Measurements from ENCODE around the gene RPS17.
A peak's percentile ranks its signal among the peaks of the same experiment; 100 is the strongest.

Gene RPS17

DNA sequence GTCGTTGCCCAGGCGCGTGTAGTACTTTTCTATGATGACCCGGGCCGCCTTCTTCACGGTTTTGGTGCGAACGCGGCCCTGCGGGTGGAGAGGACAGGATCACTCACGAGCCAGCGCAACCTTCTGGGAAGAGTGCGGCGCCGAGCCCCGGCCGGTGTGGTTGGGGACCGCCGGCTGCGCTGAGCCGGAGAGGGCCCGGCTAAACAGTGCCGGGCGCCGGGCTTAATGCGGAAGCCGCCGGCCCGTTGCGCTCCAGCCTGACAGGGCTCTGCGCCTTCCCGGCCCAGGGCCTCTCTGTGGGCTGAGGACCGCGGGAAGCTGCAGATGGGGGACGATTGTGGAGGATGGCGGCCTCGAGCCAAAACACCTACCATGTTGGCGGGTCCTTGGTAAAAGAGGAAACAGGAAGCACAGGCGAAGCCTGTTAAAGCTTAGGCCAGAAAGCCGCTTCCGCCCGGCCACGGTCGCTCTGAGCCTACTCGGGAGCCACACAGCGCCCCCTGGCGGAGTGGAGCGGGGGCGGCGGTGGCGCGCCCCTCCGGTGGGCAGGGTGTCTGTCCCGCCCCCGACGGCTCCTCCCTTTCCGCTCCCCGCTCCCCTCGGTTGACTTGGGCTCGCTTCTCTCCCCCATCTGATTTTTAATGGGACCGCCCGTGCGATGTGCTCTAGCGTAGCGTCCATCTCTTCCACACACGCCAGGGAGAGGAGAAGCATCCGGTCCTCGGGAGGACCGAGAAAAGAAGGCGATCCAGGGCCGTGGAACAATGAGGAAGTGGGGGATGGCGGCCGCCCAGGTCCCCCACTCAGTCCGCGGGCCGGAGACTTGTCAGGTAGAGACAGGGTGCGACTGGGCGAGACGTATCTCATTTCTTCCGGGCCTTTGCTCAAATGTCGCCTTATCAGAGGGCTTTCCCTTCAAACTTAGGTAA is at the start of gene RPS17:
TSS of gene RPS17 (minus strand) at position 403 of the 929 bp plus-strand sequence. CDS start at position 374, 29 bp downstream.
- peak; percentile 96 to 99 (median 98) for DNase-seq (ENCODE audit: low read depth in 3 of 3, low spot score in 1 of 3)

GRCh38 chr15:82587805-82588204 is 47.5 kb upstream of the RPS17 start:
- no peak for DNase-seq (ENCODE audit: low read depth in 3 of 3, low spot score in 1 of 3)

GRCh38 chr15:82585072-82585471 is 44.8 kb upstream of the RPS17 start:
- no peak for DNase-seq (ENCODE audit: low read depth in 3 of 3, low spot score in 1 of 3)

DNA sequence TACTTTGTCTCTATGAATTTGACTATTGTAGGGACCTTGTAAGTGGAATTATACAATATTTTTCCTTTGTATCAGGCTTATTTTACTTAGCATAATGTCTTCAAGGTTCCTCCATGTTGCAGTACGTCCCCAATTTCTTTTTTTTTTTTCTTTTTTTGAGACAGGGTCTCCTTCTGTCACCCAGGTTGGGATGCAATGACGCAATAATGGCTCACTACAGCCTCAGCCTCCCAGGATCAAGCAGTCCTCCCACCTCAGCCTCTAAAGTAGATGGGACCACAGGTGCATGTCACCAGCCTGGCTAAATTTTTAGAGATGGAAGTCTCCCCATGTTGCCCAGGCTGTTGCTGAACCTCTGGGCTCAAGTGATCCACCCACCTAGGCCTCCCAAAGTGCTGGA is 40.5 kb upstream of the RPS17 start:
- no peak for DNase-seq (ENCODE audit: low read depth in 3 of 3, low spot score in 1 of 3)

- no peak for DNase-seq (ENCODE audit: low read depth in 3 of 3, low spot score in 1 of 3)
These were observed 35.1 kb upstream of the RPS17 start for GRCh38 chr15:82575335-82575734.

- DNase-seq (ENCODE audit: low read depth in 3 of 3, low spot score in 1 of 3), result no peak
These were observed 32.7 kb upstream of the RPS17 start for GRCh38 chr15:82572986-82573385.

DNA sequence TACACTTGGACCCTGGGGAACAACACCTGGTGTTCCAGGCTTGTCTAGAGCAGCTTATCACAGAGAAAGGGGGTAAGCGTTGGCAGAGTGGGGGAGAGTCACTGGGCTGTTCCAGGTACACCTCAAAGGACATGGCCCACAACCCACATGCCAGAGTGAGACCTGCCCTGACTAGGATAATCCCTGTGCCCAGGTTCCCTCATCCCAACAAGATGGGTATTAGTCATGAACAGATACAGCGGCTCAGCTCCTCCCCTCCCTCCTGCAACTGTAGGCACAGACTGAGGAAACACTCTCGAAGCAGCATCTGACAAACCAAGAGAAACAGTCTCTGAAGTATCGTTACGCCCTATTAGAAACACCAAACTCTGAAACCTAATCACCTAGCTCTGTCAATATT is 32.1 kb upstream of the RPS17 start:
- no peak for DNase-seq (ENCODE audit: low read depth in 3 of 3, low spot score in 1 of 3)

GRCh38 chr15:82571722-82572222 is 31.5 kb upstream of the RPS17 start:
- no peak for DNase-seq (ENCODE audit: low read depth in 3 of 3, low spot score in 1 of 3)

- DNase-seq (ENCODE audit: low read depth in 3 of 3, low spot score in 1 of 3), result no peak
These were observed 30.7 kb upstream of the RPS17 start for GRCh38 chr15:82570721-82571508.

DNA sequence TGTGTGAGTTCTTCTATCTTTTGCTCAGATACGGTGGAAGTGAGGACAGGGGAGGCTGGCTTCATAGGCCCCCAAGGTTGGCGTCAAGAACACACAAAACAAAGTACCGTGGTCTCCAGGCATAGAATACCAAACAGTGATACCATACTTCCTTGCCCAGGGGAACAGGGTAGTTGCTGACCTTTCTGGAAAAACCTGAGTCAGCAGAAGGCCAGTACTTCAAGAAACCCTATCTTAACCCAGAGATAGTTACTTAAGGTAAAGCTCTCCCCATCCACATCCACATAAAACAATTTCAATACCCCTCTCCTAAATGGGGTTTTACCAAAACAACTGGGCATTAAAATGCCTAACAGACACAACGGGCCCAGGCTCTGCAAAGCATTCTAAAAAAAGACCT is 29.6 kb upstream of the RPS17 start:
- DNase-seq (ENCODE audit: low read depth in 3 of 3, low spot score in 1 of 3), result no peak

DNA sequence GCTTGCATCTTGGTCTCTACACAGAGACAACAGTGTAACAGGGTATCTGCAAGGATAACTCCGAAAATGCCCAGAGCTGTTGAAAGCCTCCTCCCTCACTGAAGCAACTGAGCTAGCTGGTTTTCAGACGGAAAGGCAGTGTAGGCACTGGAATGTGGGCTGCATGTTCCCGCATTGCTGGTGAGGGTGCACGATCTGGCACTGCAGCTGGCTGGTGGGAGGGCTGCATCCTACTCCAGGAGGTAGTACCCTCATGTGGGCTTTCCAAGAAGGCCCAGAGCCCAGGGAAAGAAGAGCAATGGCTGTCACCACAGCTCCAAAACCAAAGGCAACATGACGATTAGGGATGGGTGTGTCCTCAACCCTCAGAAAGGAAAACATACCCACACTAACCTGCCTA is 28.7 kb upstream of the RPS17 start:
- no peak for DNase-seq (ENCODE audit: low read depth in 3 of 3, low spot score in 1 of 3)

GRCh38 chr15:82567661-82568060 is 27.4 kb upstream of the RPS17 start:
- no peak for DNase-seq (ENCODE audit: low read depth in 3 of 3, low spot score in 1 of 3)

DNA sequence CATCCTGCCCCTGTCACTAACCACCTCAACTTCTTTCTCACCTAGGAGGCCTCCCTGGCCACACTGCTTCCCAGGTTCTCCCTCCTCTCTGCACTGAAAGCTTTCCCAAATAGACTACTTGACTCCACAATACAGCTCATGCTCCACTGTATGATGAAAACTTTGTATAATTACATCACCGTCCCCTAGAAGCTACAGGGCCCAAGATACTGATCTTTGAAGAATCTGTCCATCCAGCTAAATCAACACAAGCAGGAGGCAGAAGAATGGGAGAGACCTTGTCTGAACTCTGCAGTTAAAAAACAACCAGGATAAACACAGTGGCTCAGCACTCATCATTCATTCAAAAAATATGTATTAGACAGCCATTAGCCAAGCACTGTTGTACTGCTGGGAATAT is 26.4 kb upstream of the RPS17 start:
- DNase-seq (ENCODE audit: low read depth in 3 of 3, low spot score in 1 of 3), result no peak

DNA sequence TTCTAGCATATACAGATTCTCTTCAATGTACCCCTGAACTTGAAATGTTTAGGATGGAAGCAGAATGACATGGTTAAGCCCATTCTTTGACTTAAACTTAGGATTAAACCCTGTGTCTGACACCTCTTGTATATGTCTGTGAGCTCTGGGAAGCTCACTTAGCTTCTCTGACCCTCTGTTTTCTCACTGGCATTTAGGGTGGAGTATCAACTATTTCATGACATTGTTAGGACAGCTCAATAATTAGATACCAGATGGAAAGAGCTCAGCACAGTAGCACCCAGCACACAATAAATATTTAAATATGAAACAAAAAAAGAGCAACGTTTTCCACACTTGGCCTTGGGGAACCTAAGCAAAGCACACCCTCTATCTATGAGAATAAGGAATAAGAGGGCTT is 18.2 kb upstream of the RPS17 start:
- no peak for DNase-seq (ENCODE audit: low read depth in 3 of 3, low spot score in 1 of 3)

DNA sequence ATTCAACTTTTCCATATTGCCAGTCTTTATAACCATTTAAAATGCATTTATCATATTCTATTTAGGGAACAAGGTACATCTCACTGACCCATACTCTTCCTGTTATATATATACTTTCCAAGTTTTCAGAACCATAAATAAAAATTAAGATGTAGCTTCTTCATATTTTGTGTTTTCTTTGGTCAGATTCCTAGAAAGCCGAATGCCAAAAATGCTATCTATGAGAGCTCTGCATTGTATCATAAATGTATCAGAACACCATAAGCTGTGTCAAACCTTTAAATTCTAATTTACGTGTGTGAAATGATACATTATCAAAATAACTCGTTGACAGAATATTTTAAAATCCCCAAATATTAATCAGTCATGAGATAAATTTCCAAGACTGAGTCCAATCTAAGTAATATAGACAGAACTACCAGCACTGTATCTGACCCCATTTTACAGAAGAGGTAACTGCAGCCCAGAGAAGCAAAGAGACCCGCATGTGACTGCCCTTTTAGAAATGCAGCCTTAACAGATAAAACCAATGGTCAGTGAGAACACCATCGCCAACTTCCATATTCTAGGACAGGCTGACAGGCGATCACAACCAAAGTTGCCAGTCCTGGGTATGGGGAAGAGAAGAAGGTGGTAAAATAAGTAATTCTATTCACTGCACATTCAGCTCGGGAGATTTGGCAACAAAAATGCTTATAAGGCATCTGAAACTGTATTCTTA is 16.2 kb upstream of the RPS17 start:
- no peak for DNase-seq (ENCODE audit: low read depth in 3 of 3, low spot score in 1 of 3)

- DNase-seq (ENCODE audit: low read depth in 3 of 3, low spot score in 1 of 3), result no peak
These were observed 14.6 kb upstream of the RPS17 start for GRCh38 chr15:82554849-82555248.

DNA sequence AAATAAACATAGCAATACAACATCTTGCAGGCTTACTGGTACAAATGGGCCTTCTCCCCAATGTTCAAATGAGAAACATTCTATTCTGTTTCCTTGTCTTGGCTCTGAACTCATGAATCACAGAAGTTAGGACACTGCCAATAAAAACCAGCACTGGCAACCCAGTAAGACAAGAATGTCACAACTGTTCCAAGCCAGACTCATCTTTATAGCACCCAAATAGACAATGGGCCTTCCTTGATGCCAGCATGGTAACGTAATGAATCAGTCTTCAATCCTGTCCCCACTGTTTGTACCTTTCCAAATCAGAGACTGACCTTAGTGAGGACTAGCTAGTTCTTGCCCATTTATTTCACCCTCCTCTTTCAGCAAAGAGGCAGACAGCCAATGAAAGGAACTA is 14.1 kb upstream of the RPS17 start:
- DNase-seq (ENCODE audit: low read depth in 3 of 3, low spot score in 1 of 3), result no peak

DNA sequence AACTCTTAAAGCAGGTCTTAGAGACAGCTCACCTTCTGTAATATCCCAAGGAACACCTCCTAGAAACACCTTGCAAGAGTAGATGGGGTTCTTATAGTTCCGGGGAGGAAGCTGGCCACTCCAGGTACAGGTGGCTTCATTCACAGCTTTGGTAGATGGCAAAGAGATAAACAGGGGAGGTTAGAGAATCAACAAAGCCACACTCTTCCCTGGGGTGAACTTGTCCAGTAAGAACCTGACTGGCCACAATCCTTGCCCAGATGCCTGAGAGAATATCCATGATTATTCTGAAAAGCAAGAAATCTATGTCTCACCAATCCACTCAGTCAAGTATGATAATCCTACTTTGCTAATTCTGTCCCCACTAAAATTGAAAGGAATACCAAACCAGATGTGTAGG is 13.6 kb upstream of the RPS17 start:
- DNase-seq (ENCODE audit: low read depth in 3 of 3, low spot score in 1 of 3), result no peak

DNA sequence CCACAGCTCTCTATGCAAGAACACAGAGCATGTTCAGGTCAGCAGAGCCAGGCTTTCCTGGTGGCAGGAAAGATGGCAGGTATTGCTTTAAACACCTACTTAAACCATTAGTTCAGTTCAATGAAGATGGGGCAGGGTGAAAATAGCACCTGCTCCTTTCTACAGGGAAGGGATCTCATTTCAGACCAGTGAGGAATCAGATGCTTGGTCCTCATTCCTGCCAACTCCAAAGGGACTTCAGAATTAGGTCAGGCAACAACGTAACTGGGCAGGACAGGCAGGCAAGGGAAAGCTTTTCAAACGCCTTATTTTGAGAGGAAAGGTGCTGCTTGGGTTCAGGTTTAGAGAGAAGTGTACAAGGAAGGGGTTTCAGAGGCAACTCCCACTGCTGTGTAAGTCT is 12.6 kb upstream of the RPS17 start:
- no peak for DNase-seq (ENCODE audit: low read depth in 3 of 3, low spot score in 1 of 3)

DNA sequence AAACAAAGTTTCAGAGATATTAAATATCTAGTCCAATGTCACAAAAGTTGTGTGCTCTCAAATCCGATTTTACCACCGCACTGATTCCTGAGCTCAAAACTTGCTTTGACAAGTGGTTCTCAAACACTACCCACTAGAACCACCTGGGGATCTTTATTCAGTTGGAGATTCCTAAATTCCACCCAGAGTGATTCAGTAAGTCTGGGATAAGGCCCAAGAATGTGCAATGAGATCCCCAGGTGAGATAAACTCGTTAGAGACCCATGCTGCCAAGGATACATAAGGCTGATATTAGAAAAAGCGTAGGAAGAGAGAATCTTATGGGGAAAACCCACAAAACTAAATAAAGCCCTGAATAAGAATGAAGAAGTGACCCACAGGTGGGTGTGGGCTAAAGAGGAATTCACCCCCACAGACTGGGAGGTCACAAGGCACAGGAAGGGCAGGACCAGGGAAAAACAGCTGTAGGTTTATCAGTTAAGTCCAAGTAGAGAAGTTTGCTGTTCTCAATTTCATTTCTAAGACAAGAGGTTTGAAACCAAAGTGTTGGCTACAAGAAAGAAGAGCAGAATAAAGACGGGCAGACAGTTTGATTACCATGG is 11.5 kb upstream of the RPS17 start:
- no peak for DNase-seq (ENCODE audit: low read depth in 3 of 3, low spot score in 1 of 3)

DNA sequence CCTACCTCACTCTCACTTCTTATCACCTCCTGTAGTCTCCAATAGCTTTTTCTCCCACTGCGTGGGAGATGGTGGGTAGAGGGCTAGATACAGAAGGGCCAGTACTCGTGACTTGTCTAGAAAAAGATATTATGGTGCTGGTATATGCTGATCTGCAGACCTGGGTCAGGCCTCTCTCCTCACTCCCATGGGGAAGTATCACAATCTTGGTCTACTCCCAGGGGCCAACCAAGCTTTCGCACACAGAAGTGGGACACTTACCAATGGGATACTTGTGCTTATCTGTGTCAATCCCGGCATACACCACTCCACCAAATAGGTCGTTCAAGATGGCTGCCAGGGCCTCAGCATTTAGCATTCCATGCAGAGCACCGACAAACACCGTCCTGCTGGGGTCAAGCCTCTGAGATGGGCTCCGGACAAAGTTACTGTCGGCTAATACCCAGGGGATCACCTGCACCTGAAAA is 9.0 kb upstream of the RPS17 start:
- no peak for DNase-seq (ENCODE audit: low read depth in 3 of 3, low spot score in 1 of 3)
